Measurements from ENCODE around the gene STAP1.
"Not testable (repeated sequence)": the region's sequence is repeated elsewhere in the genome, so short reads cannot be mapped to it uniquely, and the experiment has no call there.

STAP1 gene

DNA sequence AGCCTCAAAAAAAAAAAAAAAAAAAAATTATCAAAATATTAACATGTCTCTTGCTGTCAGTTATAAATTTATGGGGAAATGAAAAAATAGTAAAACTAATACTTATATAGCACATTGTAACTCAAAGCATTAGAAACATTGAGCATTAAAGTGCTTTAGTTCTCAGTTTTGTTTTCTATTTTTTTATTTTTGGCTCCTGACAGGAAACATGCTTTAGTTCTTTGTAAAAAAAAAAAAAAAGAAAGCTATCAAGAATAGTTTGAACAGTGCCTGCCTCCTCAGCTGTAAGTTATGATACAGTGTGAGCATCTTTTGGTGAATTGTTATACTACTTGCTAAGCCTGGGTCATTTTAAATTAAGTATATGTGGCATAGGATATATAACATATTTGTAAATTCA, 8.1 kb upstream of the STAP1 start:
- Histone ChIP-seq H3K4me3 (ENCODE audit: low read length) (peak overlapping the region; percentile 60), H3K36me3 (ENCODE audit: control insufficient read depth, low read length) (no peaks in the 10 kb centered on the region), H3K27me3 (ENCODE audit: control insufficient read depth, low read length) (no peaks in the 10 kb centered on the region), H3K79me2 (ENCODE audit: control insufficient read depth, low read length) (peaks cover 7% of the 10 kb centered on the region), H3K9me3 (ENCODE audit: control insufficient read depth, insufficient read depth, low read length) (no peaks in the 10 kb centered on the region), H3F3A (ENCODE audit: control insufficient read depth, insufficient read depth) (peaks cover 32% of the 10 kb centered on the region), H3K27ac (ENCODE audit: low read depth, low read length) (peak overlapping the region; percentile 94), H3K4me1 (ENCODE audit: control insufficient read depth, low read length) (peaks cover 88% of the 10 kb centered on the region), H3K4me2 (ENCODE audit: low read length) (peak overlapping the region; percentile 86), H4K20me1 (ENCODE audit: control insufficient read depth, insufficient read depth, low read depth, low read length) (no peaks in the 10 kb centered on the region), H3K9me2 (replicated peaks; ENCODE audit: control insufficient read depth, low read length) (no peaks in the 10 kb centered on the region)
- TF ChIP-seq, protein P1, sequence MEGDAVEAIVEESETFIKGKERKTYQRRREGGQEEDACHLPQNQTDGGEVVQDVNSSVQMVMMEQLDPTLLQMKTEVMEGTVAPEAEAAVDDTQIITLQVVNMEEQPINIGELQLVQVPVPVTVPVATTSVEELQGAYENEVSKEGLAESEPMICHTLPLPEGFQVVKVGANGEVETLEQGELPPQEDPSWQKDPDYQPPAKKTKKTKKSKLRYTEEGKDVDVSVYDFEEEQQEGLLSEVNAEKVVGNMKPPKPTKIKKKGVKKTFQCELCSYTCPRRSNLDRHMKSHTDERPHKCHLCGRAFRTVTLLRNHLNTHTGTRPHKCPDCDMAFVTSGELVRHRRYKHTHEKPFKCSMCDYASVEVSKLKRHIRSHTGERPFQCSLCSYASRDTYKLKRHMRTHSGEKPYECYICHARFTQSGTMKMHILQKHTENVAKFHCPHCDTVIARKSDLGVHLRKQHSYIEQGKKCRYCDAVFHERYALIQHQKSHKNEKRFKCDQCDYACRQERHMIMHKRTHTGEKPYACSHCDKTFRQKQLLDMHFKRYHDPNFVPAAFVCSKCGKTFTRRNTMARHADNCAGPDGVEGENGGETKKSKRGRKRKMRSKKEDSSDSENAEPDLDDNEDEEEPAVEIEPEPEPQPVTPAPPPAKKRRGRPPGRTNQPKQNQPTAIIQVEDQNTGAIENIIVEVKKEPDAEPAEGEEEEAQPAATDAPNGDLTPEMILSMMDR (IDR thresholded peaks at IDR 0.05; ENCODE audit: low read depth, low read length, poor library complexity, severe bottlenecking) = no peak
- no peak for TF ChIP-seq EZH2phosphoT487 (IDR thresholded peaks at IDR 0.05; ENCODE audit: borderline replicate concordance, low read length)

DNA sequence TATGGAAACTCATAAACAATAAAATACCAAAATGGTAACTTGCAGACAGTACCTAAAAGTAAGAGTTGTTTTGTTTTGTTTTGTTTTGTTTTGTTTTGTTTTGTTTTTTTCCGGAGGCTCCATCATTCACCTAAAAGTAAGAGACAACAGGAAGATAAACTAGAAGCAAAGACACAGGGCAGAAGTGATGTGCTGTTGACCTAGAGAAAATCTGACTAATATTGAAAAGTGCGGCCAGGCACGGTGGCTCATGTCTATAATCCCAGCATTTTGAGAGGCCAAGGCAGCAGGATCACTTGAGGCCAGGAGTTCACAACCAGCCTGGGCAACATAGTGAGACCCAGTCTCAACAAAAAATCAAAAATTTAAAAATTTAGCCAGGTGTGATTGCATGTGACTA, 7.7 kb upstream of the STAP1 start:
- H3K9me2 ChIP-seq (replicated peaks; ENCODE audit: control insufficient read depth, low read length) = no peaks in the 10 kb centered on the region
- H3K36me3 ChIP-seq (ENCODE audit: control insufficient read depth, low read length) = no peaks in the 10 kb centered on the region
- H3K4me3 ChIP-seq (ENCODE audit: low read length) = peak overlapping the region; percentile 60
- no peaks in the 10 kb centered on the region for H3K27me3 ChIP-seq (ENCODE audit: control insufficient read depth, low read length)
- H3K4me2 ChIP-seq (ENCODE audit: low read length) = peak overlapping the region; percentile 86
- peaks cover 4% of the 10 kb centered on the region for H3K79me2 ChIP-seq (ENCODE audit: control insufficient read depth, low read length)
- no peaks in the 10 kb centered on the region for H4K20me1 ChIP-seq (ENCODE audit: control insufficient read depth, insufficient read depth, low read depth, low read length)
- TF ChIP-seq, protein P1 (IDR thresholded peaks at IDR 0.05; ENCODE audit: low read depth, low read length, poor library complexity, severe bottlenecking) = no peak
- no peak for TF ChIP-seq EZH2phosphoT487 (IDR thresholded peaks at IDR 0.05; ENCODE audit: borderline replicate concordance, low read length)
- peaks cover 30% of the 10 kb centered on the region for H3F3A ChIP-seq (ENCODE audit: control insufficient read depth, insufficient read depth)
- no peaks in the 10 kb centered on the region for H3K9me3 ChIP-seq (ENCODE audit: control insufficient read depth, insufficient read depth, low read length)
- H3K27ac ChIP-seq (ENCODE audit: low read depth, low read length) = peak overlapping the region; percentile 94
- peaks cover 92% of the 10 kb centered on the region for H3K4me1 ChIP-seq (ENCODE audit: control insufficient read depth, low read length)

DNA sequence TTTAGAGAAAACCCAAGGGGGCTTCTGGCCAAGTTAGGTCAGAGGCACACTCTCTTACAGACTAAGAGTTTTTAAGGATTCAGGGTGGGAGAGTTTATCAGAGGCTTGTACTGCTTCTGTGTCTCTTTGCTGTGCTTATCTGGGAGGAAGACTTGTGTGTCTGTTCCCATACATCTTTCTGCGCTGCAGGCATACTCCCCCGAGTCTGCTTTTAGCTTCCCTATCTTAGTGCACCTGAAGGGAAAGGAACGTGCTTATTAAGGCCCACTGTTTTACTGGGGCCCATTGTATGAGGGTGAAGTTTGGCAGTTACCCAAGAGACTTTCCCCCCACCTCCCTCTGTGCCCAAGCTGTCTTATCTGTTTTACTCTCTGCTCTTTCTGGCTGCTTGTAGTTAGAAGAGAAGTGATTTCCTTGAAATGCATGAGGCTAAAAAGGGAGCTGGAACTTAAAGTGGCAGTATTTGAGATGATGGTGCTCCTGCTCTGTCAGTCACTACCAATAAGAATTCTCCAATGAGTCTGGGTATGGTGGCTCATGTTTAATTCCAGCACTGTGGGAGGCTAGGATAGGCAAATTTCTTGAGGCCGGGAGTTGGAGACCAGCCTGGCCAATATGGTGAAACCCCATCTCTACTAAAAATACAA, 6.3 kb upstream of the STAP1 start:
- Histone ChIP-seq H3K4me1 (ENCODE audit: control insufficient read depth, low read length) (peaks cover 94% of the 10 kb centered on the region), H3K4me3 (ENCODE audit: low read length) (peak overlapping the region; percentile 60), H3K27ac (ENCODE audit: low read depth, low read length) (peak overlapping the region; percentile 94), H3K4me2 (ENCODE audit: low read length) (peak overlapping the region; percentile 86), H3F3A (ENCODE audit: control insufficient read depth, insufficient read depth) (peaks cover 20% of the 10 kb centered on the region)
- H3K27me3 ChIP-seq (ENCODE audit: control insufficient read depth, low read length); H3K9me2 ChIP-seq (replicated peaks; ENCODE audit: control insufficient read depth, low read length); H3K36me3 ChIP-seq (ENCODE audit: control insufficient read depth, low read length); H3K9me3 ChIP-seq (ENCODE audit: control insufficient read depth, insufficient read depth, low read length); H3K79me2 ChIP-seq (ENCODE audit: control insufficient read depth, low read length); H4K20me1 ChIP-seq (ENCODE audit: control insufficient read depth, insufficient read depth, low read depth, low read length): not testable (repeated sequence)

DNA sequence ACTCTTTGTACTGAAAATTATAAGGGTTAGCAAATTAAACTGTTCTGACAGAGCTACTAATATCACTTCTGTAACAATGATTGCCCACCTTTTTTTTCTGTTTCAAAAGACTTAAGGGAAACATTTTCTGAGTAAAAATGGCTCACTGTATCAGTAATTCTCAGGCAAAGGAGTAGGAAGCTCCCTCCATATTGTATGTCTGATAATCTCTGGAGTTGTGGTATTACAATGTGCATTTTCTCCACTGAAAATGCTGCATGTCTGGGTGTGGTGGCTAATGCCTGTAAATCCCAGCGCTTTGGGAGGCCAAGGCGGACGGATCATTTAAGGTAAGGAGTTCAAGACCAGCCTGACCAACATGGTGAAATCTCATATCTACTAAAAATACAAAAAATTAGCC, 4.4 kb upstream of the STAP1 start:
- peak overlapping the region; percentile 86; the same call in 1 of the 2 replicates for H3K4me2 ChIP-seq (ENCODE audit: low read length)
- peaks cover 88% of the 10 kb centered on the region for H3K4me1 ChIP-seq (ENCODE audit: control insufficient read depth, low read length)
- TF ChIP-seq, protein P1 (IDR thresholded peaks at IDR 0.05; ENCODE audit: low read depth, low read length, poor library complexity, severe bottlenecking) = no peak
- TF ChIP-seq EZH2phosphoT487 (IDR thresholded peaks at IDR 0.05; ENCODE audit: borderline replicate concordance, low read length) = no peak

More for the DNA sequence above, 4.4 kb upstream of the STAP1 start:
- Histone ChIP-seq H3K9me2 (replicated peaks; ENCODE audit: control insufficient read depth, low read length) (no peaks in the 10 kb centered on the region), H3K36me3 (ENCODE audit: control insufficient read depth, low read length) (no peaks in the 10 kb centered on the region; the same call in 1 of the 2 replicates), H4K20me1 (ENCODE audit: control insufficient read depth, insufficient read depth, low read depth, low read length) (no peaks in the 10 kb centered on the region), H3K27me3 (ENCODE audit: control insufficient read depth, low read length) (no peaks in the 10 kb centered on the region), H3K79me2 (ENCODE audit: control insufficient read depth, low read length) (peaks cover 18% of the 10 kb centered on the region), H3K4me3 (ENCODE audit: low read length) (no peak overlapping the region), H3K9me3 (ENCODE audit: control insufficient read depth, insufficient read depth, low read length) (no peaks in the 10 kb centered on the region), H3K27ac (ENCODE audit: low read depth, low read length) (no peak overlapping the region), H3F3A (ENCODE audit: control insufficient read depth, insufficient read depth) (peaks cover 26% of the 10 kb centered on the region)

All from DOHH2 (cell line).